Measurements from ENCODE around the gene ERICH6B. TPM values are rescaled to one million over a fixed set of nuclear protein-coding genes. Genes with fewer than 3 reads are reported as not detected.

Gene ERICH6B
- total RNA-seq, 3 donors from 2014 or later: not detected

- no peak overlapping the region for H3K27ac ChIP-seq
Observed at GRCh38 chr13:45511310-45512097, 104.0 kb downstream of the ERICH6B start.

GRCh38 chr13:45510672-45511071, 104.9 kb downstream of the ERICH6B start:
- Histone ChIP-seq H3K4me1 (no peaks in the 10 kb centered on the region), H3K27ac (no peak overlapping the region), H3K9me3 (no peaks in the 10 kb centered on the region), H3K36me3 (no peaks in the 10 kb centered on the region), H3K4me3 (no peak overlapping the region), H3K27me3 (no peaks in the 10 kb centered on the region)
- no peak for DNase-seq (ENCODE audit: low spot score in 2 of 2)
- intact Hi-C loops (cut with DNase I; ENCODE audit: low total_unique reads): no loop called here
- no peak for TF ChIP-seq POLR2AphosphoS5 (IDR thresholded peaks at IDR 0.05)
- no peak for TF ChIP-seq CTCF (IDR thresholded peaks at IDR 0.05)
- TF ChIP-seq POLR2A (IDR thresholded peaks at IDR 0.05): no peak

More at GRCh38 chr13:45511310-45512097, 104.0 kb downstream of the ERICH6B start:
- Histone ChIP-seq H3K4me1 (no peaks in the 10 kb centered on the region), H3K36me3 (no peaks in the 10 kb centered on the region), H3K27me3 (no peaks in the 10 kb centered on the region), H3K4me3 (no peak overlapping the region), H3K9me3 (no peaks in the 10 kb centered on the region)
- DNase-seq (ENCODE audit: low spot score in 2 of 2): no peak
- peak; percentile 73 to 85 (median 76) for TF ChIP-seq CTCF (IDR thresholded peaks at IDR 0.05)
- no peak for TF ChIP-seq POLR2A (IDR thresholded peaks at IDR 0.05)
- TF ChIP-seq POLR2AphosphoS5 (IDR thresholded peaks at IDR 0.05): no peak
- intact Hi-C loops (cut with DNase I; ENCODE audit: low total_unique reads): no loop called here

- no peaks in the 10 kb centered on the region for H3K4me1 ChIP-seq
- intact Hi-C loops (cut with DNase I; ENCODE audit: low total_unique reads): no loop called here
- H3K27me3 ChIP-seq: no peaks in the 10 kb centered on the region
- no peak for TF ChIP-seq POLR2A (IDR thresholded peaks at IDR 0.05)
- TF ChIP-seq CTCF (IDR thresholded peaks at IDR 0.05): no peak
- no peak for TF ChIP-seq POLR2AphosphoS5 (IDR thresholded peaks at IDR 0.05)
- DNase-seq (ENCODE audit: low spot score in 2 of 2): no peak
- H3K4me3 ChIP-seq: no peak overlapping the region
- no peaks in the 10 kb centered on the region for H3K36me3 ChIP-seq
- no peak overlapping the region for H3K27ac ChIP-seq
- H3K9me3 ChIP-seq: no peaks in the 10 kb centered on the region
Observed at GRCh38 chr13:45508776-45509175, 106.8 kb downstream of the ERICH6B start.

GRCh38 chr13:45506811-45507210, 108.7 kb downstream of the ERICH6B start:
- TF ChIP-seq CTCF (IDR thresholded peaks at IDR 0.05) (no peak), POLR2AphosphoS5 (IDR thresholded peaks at IDR 0.05) (no peak), POLR2A (IDR thresholded peaks at IDR 0.05) (no peak)
- Histone ChIP-seq H3K27ac (no peak overlapping the region), H3K9me3 (no peaks in the 10 kb centered on the region), H3K4me1 (no peaks in the 10 kb centered on the region), H3K4me3 (no peak overlapping the region), H3K36me3 (peaks cover 5% of the 10 kb centered on the region), H3K27me3 (no peaks in the 10 kb centered on the region)
- intact Hi-C loops (cut with DNase I; ENCODE audit: low total_unique reads): no loop called here
- DNase-seq (ENCODE audit: low spot score in 2 of 2): no peak

GRCh38 chr13:45503658-45504057, 111.9 kb downstream of the ERICH6B start:
- Histone ChIP-seq H3K4me1 (no peaks in the 10 kb centered on the region), H3K27ac (no peak overlapping the region), H3K9me3 (no peaks in the 10 kb centered on the region), H3K27me3 (no peaks in the 10 kb centered on the region), H3K36me3 (peaks cover 5% of the 10 kb centered on the region), H3K4me3 (no peak overlapping the region)
- intact Hi-C loops (cut with DNase I; ENCODE audit: low total_unique reads): no loop called here
- DNase-seq (ENCODE audit: low spot score in 2 of 2): no peak
- TF ChIP-seq POLR2A (IDR thresholded peaks at IDR 0.05) (no peak), CTCF (IDR thresholded peaks at IDR 0.05) (no peak), POLR2AphosphoS5 (IDR thresholded peaks at IDR 0.05) (no peak)

Data from breast epithelium (tissue), 4 donors.